HG02588 (cell line): ENCODE data around the gene TRAF7.

ENCODE experiments used
- ATAC-seq: cut with Tn5 transposase; IDR thresholded peaks from one replicate; pipeline ENCODE4 v1.9.1; 2021; ENCODE audit warnings: mild to moderate bottlenecking, moderate library complexity; ENCODE audit not compliant: unreplicated experiment

TRAF7 gene

DNA sequence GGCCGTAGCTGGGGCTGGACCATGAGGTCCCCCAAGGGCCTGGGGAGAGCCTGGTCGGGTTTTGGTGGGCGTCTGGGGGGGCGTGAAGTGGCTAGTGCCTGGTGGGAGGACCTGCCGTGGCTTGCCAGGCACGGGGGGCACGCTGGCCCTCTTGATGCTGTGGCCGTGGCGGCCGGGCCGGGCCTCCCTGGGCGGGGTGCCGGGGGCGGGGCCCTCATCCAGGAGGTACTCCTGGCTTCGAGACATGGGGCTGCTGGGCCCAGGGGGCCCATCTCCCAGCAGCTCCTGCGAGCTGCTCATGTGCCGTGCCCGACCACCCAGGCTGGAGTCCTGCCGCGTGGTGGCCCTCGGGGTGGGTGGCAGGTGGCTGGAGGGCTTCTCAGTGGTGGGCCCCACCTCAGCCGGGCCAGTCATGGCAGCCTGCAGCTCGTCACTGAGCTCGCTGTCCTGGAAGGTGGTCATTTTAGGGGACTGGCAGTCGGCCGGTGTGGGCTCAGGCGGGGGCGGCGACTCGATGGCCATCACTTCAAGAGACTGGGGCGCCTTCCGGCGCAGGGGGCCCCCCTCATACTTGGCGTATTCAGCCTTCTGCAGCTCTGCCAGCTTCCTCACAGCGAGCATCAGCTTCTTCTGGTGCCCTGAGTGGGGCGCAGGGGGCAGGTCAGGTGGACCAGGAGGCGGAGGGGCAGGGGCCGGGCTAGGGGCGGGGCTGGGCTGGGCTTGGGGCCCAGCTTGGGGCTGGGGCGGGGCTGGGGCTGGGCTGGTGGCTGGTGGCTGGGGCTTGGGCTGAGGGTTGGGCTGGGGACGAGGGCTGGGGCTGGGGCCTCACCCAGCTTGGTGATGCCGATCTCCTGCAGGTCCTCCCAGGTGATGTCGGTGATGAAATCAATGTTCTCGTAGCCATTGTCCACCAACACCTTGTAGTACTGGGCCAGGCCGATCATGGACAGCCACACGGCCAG lies 25.7 kb downstream of the TRAF7 start:
- ATAC-seq: no peak

- no peak for ATAC-seq
Measured at GRCh38 chr16:2181952-2182351, 26.4 kb downstream of the TRAF7 start.

GRCh38 chr16:2183671-2184070 lies 28.1 kb downstream of the TRAF7 start:
- no peak for ATAC-seq

GRCh38 chr16:2184346-2184745 lies 28.8 kb downstream of the TRAF7 start:
- ATAC-seq: no peak

GRCh38 chr16:2184962-2185361 lies 29.4 kb downstream of the TRAF7 start:
- ATAC-seq: no peak

GRCh38 chr16:2186064-2186463 lies 30.5 kb downstream of the TRAF7 start:
- ATAC-seq: no peak

GRCh38 chr16:2186505-2186904 lies 30.9 kb downstream of the TRAF7 start:
- no peak for ATAC-seq

- no peak for ATAC-seq
Measured at GRCh38 chr16:2187212-2187611, 31.6 kb downstream of the TRAF7 start.

DNA sequence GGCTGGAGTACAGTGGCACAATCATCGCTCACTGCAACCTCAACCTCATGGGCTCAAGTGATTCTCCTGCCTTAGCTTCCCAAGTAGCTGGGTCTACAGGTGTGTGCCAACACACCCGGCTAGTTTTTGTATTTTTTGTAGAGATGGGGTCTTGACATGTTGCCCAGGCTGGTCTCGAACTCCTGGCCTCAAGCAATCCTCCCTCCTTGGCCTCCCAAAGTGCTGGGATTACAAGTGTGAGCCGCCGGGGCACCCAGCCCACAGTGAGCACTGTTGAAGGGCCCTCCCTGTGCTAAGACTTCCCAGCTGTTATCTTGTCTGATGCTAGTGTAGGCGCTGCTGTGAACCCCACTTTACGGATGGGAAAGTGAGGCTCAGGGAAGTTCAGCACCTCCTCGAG lies 32.8 kb downstream of the TRAF7 start:
- ATAC-seq: no peak

GRCh38 chr16:2189252-2189893 lies 33.8 kb downstream of the TRAF7 start:
- no peak for ATAC-seq

DNA sequence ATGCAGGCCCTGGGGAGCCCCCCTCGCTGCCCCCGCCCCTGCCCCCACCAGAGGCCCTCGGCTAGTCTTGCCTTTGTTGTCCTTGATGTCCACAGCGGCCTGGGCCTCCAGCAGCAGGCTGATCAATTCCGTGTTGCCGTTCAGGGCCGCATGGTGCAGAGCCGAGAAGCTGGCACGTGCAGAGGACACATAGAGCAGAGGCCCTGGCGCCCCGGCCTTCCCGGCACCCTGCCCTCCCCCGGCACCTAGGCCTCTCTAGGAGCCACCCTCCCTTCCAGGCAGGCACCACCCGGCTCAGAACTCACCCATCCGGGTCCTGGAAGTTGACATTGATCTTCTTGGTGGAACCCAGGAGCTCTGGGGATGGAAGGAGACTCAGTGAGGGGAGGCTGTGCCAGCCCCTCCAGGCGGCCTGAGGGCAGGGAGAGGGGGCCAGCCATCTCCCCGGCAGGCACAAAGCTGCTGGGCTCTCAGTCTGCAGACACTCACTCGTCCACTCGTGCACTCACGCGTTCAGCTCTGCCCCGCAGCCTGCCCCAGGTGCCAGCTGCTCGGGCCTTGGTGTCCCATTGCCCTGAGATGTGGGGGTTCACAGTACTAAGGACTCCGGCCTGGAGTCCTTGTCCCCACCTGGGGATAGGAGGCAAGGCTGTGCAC lies 34.5 kb downstream of the TRAF7 start:
- ATAC-seq: no peak

GRCh38 chr16:2190659-2191445 lies 35.3 kb downstream of the TRAF7 start:
- no peak for ATAC-seq

DNA sequence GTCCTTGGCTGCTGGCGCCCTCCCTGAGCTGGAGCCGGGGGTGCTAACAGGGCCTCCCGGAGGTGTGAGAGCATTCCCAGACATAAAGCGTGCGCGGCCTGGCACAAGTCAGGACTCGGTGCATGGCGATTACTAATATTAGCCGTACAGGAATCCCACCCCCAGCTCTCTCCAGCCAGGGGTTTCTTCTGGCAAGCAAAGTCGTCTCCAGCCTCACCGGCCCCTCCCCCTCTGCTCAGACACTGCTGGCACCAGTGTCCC lies 35.8 kb downstream of the TRAF7 start:
- no peak for ATAC-seq

GRCh38 chr16:2194166-2194834 lies 38.7 kb downstream of the TRAF7 start:
- ATAC-seq: no peak

- ATAC-seq: no peak
Measured at GRCh38 chr16:2194852-2195321, 39.3 kb downstream of the TRAF7 start.

- ATAC-seq: no peak
Measured at GRCh38 chr16:2195322-2196161, 40.0 kb downstream of the TRAF7 start.

DNA sequence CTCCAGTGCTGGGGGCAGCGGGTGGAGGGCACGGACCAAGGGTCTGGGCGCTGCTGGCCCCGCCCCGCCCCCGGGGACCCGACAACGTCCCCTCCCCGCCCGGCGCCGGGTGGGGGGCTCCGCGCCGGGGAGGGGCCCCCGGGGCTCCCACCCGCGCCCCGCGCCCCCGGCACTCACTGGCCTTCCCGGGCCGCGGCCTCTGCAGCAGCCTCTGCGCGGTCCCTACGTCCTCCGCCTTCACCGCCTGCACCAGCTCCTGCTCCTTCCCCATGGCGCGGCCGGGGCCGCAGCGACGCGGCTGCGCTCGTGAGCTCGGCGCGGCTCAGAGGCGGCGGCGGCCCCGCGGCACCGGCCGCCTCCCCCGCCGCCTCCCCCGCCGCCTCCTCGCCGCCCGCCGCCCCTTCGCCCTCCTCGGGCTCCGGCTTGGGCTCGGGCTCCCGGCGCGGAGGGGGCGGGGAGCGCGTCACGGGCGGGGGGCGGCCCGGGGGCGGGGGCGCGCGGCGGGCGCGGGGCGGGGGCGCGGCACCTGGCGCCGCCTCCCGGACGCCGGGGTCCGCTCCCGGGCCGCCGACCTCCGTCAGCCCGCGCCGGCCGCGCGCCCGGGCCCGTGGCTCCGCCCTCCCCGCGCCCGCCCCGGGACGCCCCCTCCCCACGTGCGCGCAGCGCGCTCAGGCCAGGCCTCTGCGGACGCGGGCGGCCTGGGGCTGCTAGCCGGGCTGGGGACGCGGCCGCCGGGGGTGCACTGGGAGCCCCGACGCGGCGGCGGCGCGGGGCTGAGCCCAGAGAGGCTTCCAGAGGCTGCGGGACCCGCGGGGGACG lies 40.8 kb downstream of the TRAF7 start, which contains the start of gene CASKIN1:
TSS of gene CASKIN1 (minus strand) at position 444 of the 819 bp plus-strand sequence. CDS start at position 271, 173 bp downstream.
- ATAC-seq: no peak

DNA sequence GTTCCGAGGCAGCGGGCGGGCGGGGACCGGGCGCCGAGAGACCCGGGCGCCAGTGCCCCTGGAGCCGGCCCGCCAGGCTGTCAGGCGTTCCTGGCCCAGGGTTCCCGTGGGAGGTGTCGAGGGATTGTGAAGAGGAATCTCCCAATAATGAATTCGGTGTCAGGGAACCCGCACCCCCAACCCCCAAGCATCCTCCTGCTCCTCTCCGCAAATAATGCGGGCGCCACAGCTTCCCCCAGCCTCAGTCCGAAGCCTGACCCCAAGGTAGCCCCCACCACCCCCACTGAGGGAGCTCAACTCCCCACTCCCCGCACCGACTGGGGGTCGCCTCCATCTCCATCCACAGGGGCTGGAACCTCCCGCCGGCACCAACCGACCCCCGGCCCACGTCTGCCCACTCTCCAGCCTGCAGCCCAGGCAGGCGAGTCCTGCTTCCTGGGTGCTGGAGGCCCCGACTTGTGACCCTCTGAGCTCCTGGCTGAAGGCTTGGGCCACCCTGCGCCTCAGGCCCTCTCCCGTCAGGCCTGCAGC lies 41.5 kb downstream of the TRAF7 start:
- ATAC-seq: no peak
